ENCODE measurements around the gene PRDX1. TPM values are rescaled to one million over a fixed set of nuclear protein-coding genes. Genes with fewer than 3 reads are reported as not detected.
"Not testable (repeated sequence)": the region's sequence is repeated elsewhere in the genome, so short reads cannot be mapped to it uniquely, and the experiment has no call there.

PRDX1 gene
- total RNA-seq, 8 experiments from 2014 or later = 245 to 1,200 (median 476) TPM

GRCh38 chr1:45470306-45470798, 51.3 kb downstream of the PRDX1 start:
- Histone ChIP-seq H3K27ac (no peak overlapping the region), H3K4me3 (no peak overlapping the region), H3K4me1 (replicated peaks in 1 of 2) (no peaks in the 10 kb centered on the region)
- in situ Hi-C loops (cut with MboI; ENCODE audit: low pct_unique_long_range_greater_than_20kb in 2 of 9, low sequenced_read_pairs in 9 of 9, unreplicated experiment in 9 of 9) = no loop called here
- 0 to 80% (median 37%) methylated on average over 1 to 2 of the region's 2 CpGs; no CpG with 5 or more reads in 1 of the 10 experiments for WGBS, 10 experiments
- ATAC-seq (replicated peaks in 6 of 8) = no peak

- WGBS, 10 experiments = 70 to 100% (median 97%) methylated on average over 2 to 9 of the region's 9 CpGs; no CpG with 5 or more reads in 2 of the 10 experiments
- ATAC-seq (replicated peaks in 6 of 8) = not testable (repeated sequence)
These were observed 54.3 kb downstream of the PRDX1 start for GRCh38 chr1:45467353-45467752.

GRCh38 chr1:45465277-45465676, 56.4 kb downstream of the PRDX1 start:
- no peak overlapping the region for H3K4me3 ChIP-seq
- in situ Hi-C loops (cut with MboI; ENCODE audit: low pct_unique_long_range_greater_than_20kb in 2 of 9, low sequenced_read_pairs in 9 of 9, unreplicated experiment in 9 of 9) = no loop called here
- no peak overlapping the region for H3K27ac ChIP-seq
- no peaks in the 10 kb centered on the region for H3K4me1 ChIP-seq (replicated peaks in 1 of 2)
- no peak for ATAC-seq (replicated peaks in 6 of 8)

More at GRCh38 chr1:45467353-45467752, 54.3 kb downstream of the PRDX1 start:
- in situ Hi-C loops (cut with MboI; ENCODE audit: low pct_unique_long_range_greater_than_20kb in 2 of 9, low sequenced_read_pairs in 9 of 9, unreplicated experiment in 9 of 9); H3K27ac ChIP-seq; H3K4me1 ChIP-seq (replicated peaks in 1 of 2); H3K4me3 ChIP-seq: not testable (repeated sequence)

Other genes starting within 250 kb of the PRDX1 start
- gene HPDL, start 195.0 kb downstream of the PRDX1 start, total RNA-seq = 10 to 100 TPM in 4 of 8 experiments, 1 to 10 TPM in 3, under 1 TPM in 1; 0.64 to 35.9 (median 9.5) TPM
- 10 to 100 TPM in 7 of 8 experiments, 1 to 10 TPM in 1; 8.1 to 22.4 (median 12.2) TPM for gene TOE1, start 181.7 kb downstream of the PRDX1 start, total RNA-seq
- 10 to 100 TPM; 16.5 to 35.8 (median 25.9) TPM for gene MUTYH, start 181.4 kb downstream of the PRDX1 start, total RNA-seq
- gene TESK2, start 30.7 kb downstream of the PRDX1 start, total RNA-seq = 10 to 100 TPM in 1 of 8 experiments, 1 to 10 TPM in 7; 1.1 to 17.3 (median 2.0) TPM
- 1 to 10 TPM in 7 of 8 experiments, under 1 TPM in 1; 0.76 to 5.5 (median 2.6) TPM for gene CCDC163, start 21.8 kb downstream of the PRDX1 start, total RNA-seq
- 10 to 100 TPM in 2 of 8 experiments, 1 to 10 TPM in 6; 3.7 to 12.7 (median 5.3) TPM for gene MMACHC, start 21.6 kb downstream of the PRDX1 start, total RNA-seq
- 100 to 1,000 TPM in 7 of 8 experiments, 10 to 100 TPM in 1; 88.1 to 272 (median 151) TPM for gene AKR1A1, start 28.9 kb upstream of the PRDX1 start, total RNA-seq
- 100 to 1,000 TPM in 5 of 8 experiments, 10 to 100 TPM in 3; 34.6 to 392 (median 116) TPM for gene NASP, start 62.2 kb upstream of the PRDX1 start, total RNA-seq
- gene CCDC17, start 102.2 kb upstream of the PRDX1 start, total RNA-seq = 1 to 10 TPM in 5 of 8 experiments, under 1 TPM in 3; 0.15 to 4.8 (median 1.2) TPM
- 100 to 1,000 TPM in 2 of 8 experiments, 10 to 100 TPM in 6; 63.0 to 112 (median 84.4) TPM for gene GPBP1L1, start 164.6 kb upstream of the PRDX1 start, total RNA-seq
- 10 to 100 TPM; 25.2 to 49.4 (median 41.1) TPM for gene TMEM69, start 166.3 kb upstream of the PRDX1 start, total RNA-seq
- 10 to 100 TPM in 7 of 8 experiments, 1 to 10 TPM in 1; 7.9 to 16.3 (median 14.2) TPM for gene IPP, start 228.8 kb upstream of the PRDX1 start, total RNA-seq